Endothelial cell of umbilical vein (primary cell): ENCODE data around the gene TES.

Experiments
- EZH2 ChIP-seq: IDR thresholded peaks from 2 replicates; pipeline ENCODE4 v1.6.1; 2012; ENCODE audit warnings: borderline replicate concordance, low read depth, mild to moderate bottlenecking, moderate library complexity, low read length, inconsistent platforms; ENCODE audit not compliant: severe bottlenecking
- POLR2A ChIP-seq: IDR thresholded peaks from 2 replicates; pipeline ENCODE4 v1.6.1; 2012; ENCODE audit warnings: low read depth, mild to moderate bottlenecking, control low read depth, low read length
- TF ChIP-seq, protein P1 (sequence below), 2 donors: IDR thresholded peaks; 1 replicate in 1 of 2; 2 replicates in 1 of 2; pipeline ENCODE4 v1.5.1; 2011; ENCODE audit warnings: low read length in 2 of 2, mild to moderate bottlenecking in 2 of 2, moderate library complexity in 2 of 2, control low read depth in 1 of 2, inconsistent platforms in 1 of 2, low read depth in 1 of 2; ENCODE audit not compliant: insufficient read depth in 1 of 2; ENCODE audit errors: extremely low read depth in 1 of 2

DNA sequence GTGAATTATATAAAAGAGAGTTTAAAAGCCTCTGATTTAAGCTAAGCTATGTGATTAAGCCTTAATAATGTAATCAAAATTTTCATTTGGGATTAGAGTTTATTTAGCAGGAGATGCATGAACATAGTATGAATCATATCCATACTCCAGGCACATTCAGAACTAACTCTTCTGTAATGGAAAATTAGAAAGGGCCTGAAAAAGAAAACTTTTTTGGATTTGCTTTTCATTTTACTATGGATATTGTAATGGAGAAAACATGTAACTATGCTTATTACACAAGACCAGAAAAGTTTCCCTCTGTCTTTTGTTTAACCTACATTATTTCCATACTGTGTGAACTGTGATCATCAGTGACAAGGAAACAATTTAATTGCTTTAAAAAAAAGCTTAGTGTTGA, 22.0 kb downstream of the TES start:
- TF ChIP-seq, protein P1, sequence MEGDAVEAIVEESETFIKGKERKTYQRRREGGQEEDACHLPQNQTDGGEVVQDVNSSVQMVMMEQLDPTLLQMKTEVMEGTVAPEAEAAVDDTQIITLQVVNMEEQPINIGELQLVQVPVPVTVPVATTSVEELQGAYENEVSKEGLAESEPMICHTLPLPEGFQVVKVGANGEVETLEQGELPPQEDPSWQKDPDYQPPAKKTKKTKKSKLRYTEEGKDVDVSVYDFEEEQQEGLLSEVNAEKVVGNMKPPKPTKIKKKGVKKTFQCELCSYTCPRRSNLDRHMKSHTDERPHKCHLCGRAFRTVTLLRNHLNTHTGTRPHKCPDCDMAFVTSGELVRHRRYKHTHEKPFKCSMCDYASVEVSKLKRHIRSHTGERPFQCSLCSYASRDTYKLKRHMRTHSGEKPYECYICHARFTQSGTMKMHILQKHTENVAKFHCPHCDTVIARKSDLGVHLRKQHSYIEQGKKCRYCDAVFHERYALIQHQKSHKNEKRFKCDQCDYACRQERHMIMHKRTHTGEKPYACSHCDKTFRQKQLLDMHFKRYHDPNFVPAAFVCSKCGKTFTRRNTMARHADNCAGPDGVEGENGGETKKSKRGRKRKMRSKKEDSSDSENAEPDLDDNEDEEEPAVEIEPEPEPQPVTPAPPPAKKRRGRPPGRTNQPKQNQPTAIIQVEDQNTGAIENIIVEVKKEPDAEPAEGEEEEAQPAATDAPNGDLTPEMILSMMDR (IDR thresholded peaks at IDR 0.05; ENCODE audit: extremely low read depth in 1 of 2, insufficient read depth in 1 of 2, low read depth in 1 of 2, low read length in 2 of 2): no peak
- TF ChIP-seq POLR2A (no peak), EZH2 (no peak)
